ENCODE results near the gene BLTP3B.

BLTP3B gene

GRCh38 chr12:100159391-100160104 is 16.9 kb upstream of the BLTP3B start:
- DNase-seq: no peak

GRCh38 chr12:100158535-100158934 is 15.9 kb upstream of the BLTP3B start:
- DNase-seq: no peak

- no peak for DNase-seq
Measured at GRCh38 chr12:100157427-100157821, 14.8 kb upstream of the BLTP3B start.

GRCh38 chr12:100156731-100157426 is 14.2 kb upstream of the BLTP3B start:
- no peak for DNase-seq

- peak; percentile 95 for DNase-seq
Measured at GRCh38 chr12:100154474-100155247, 12.0 kb upstream of the BLTP3B start.

- no peak for DNase-seq
Measured at GRCh38 chr12:100153131-100153530, 10.5 kb upstream of the BLTP3B start.

GRCh38 chr12:100151769-100152168 is 9.1 kb upstream of the BLTP3B start:
- DNase-seq: no peak

GRCh38 chr12:100146252-100146651 is 3.6 kb upstream of the BLTP3B start:
- DNase-seq: no peak

- no peak for DNase-seq
Measured at GRCh38 chr12:100145643-100146042, 3.0 kb upstream of the BLTP3B start.

GRCh38 chr12:100141998-100142850 is 450 bp downstream of the BLTP3B start:
- DNase-seq: peak; percentile 86

GRCh38 chr12:100141666-100141997 is 1.0 kb downstream of the BLTP3B start:
- DNase-seq: no peak

- DNase-seq: no peak
Measured at GRCh38 chr12:100138803-100139098, 3.9 kb downstream of the BLTP3B start.

GRCh38 chr12:100138048-100138802 is 4.4 kb downstream of the BLTP3B start:
- no peak for DNase-seq

- no peak for DNase-seq
Measured at GRCh38 chr12:100133200-100133599, 9.5 kb downstream of the BLTP3B start.

GRCh38 chr12:100128512-100128908 is 14.2 kb downstream of the BLTP3B start:
- DNase-seq: peak; percentile 83

- no peak for DNase-seq
Measured at GRCh38 chr12:100127766-100128511, 14.7 kb downstream of the BLTP3B start.

GRCh38 chr12:100123316-100124095 is 19.2 kb downstream of the BLTP3B start:
- no peak for DNase-seq

- no peak for DNase-seq
Measured at GRCh38 chr12:100120355-100120754, 22.3 kb downstream of the BLTP3B start.

- no peak for DNase-seq
Measured at GRCh38 chr12:100115291-100115690, 27.4 kb downstream of the BLTP3B start.

GRCh38 chr12:100114574-100114973 is 28.1 kb downstream of the BLTP3B start:
- no peak for DNase-seq

- DNase-seq: no peak
Measured at GRCh38 chr12:100110276-100110675, 32.4 kb downstream of the BLTP3B start.
